K562 (cell line): ENCODE results near the gene PEX3. TPM values are rescaled to one million over a fixed set of nuclear protein-coding genes. Genes with fewer than 3 reads are reported as not detected.
A peak's percentile ranks its signal among the peaks of the same experiment; 100 is the strongest.

Experiments
- ARHGAP35 ChIP-seq: fragments of 450-650 bp; IDR thresholded peaks from 2 replicates; pipeline ENCODE4 v1.6.1; 2018; ENCODE audit not compliant: partially characterized antibody
- CEBPB ChIP-seq: fragments of 450-650 bp; IDR thresholded peaks from 2 replicates; pipeline ENCODE4 v1.6.1; 2016; ENCODE audit warnings: missing genetic modification characterization, missing compliant biosample characterization
- CTBP1 ChIP-seq: fragments of 450-650 bp; IDR thresholded peaks from 2 replicates; pipeline ENCODE4 v1.6.1; 2016; ENCODE audit warnings: borderline replicate concordance
- CXXC5 ChIP-seq: fragments of 250-450 bp; sonication (Bioruptor Pico); IDR thresholded peaks from 2 replicates; pipeline ENCODE4 v1.8.0; 2022; ENCODE audit warnings: inconsistent platforms, mild to moderate bottlenecking, moderate library complexity
- GABPB1 ChIP-seq: sonication (generic); formaldehyde crosslinking; IDR thresholded peaks from 2 replicates; pipeline ENCODE4 v1.8.0; 2022; ENCODE audit warnings: mild to moderate bottlenecking, missing genetic modification reagents
- GABPB2 ChIP-seq: fragments of 250-450 bp; sonication (Bioruptor Pico); conservative IDR thresholded peaks from 2 replicates; pipeline ENCODE4 v1.5.1; 2021; ENCODE audit warnings: mild to moderate bottlenecking
- HDAC2 ChIP-seq: fragments of 450-650 bp; IDR thresholded peaks from 2 replicates; pipeline ENCODE4 v1.6.1; 2016; ENCODE audit warnings: mild to moderate bottlenecking
- KAT8 ChIP-seq: fragments of 450-650 bp; IDR thresholded peaks from 2 replicates; pipeline ENCODE4 v1.6.1; 2016; ENCODE audit warnings: low read depth, mild to moderate bottlenecking
- NCOA1 ChIP-seq: fragments of 450-650 bp; IDR thresholded peaks from 2 replicates; pipeline ENCODE4 v1.6.1; 2016; ENCODE audit warnings: low read depth
- PTTG1 ChIP-seq: fragments of 450-650 bp; IDR thresholded peaks from 2 replicates; pipeline ENCODE4 v1.6.1; 2016; ENCODE audit warnings: low read depth, mild to moderate bottlenecking, missing genetic modification characterization, missing compliant biosample characterization
- RAD21 ChIP-seq, 2 experiments: fragments of 250-450 bp in 1 of 2; fragments of 450-650 bp in 1 of 2; sonication (Bioruptor Pico) in 1 of 2; formaldehyde crosslinking in 1 of 2; IDR thresholded peaks in 1 of 2; conservative IDR thresholded peaks in 1 of 2; 2 replicates each; pipeline versions ENCODE4 v1.4.0 to v1.8.0; 2020 to 2022; ENCODE audit warnings: mild to moderate bottlenecking in 2 of 2, moderate library complexity in 1 of 2
- RNF2 ChIP-seq: sonication (generic); IDR thresholded peaks from 2 replicates; pipeline ENCODE4 v1.6.1; 2016
- TOE1 ChIP-seq, 2 experiments: fragments of 450-650 bp in 1 of 2; sonication (generic) in 1 of 2; formaldehyde crosslinking in 1 of 2; IDR thresholded peaks; 2 replicates each; pipeline versions ENCODE4 v1.7.1 to v1.8.0; 2016 to 2022; ENCODE audit warnings: borderline replicate concordance in 2 of 2, mild to moderate bottlenecking in 2 of 2, antibody characterized with exemption in 1 of 2, inconsistent platforms in 1 of 2, low read depth in 1 of 2, missing genetic modification reagents in 1 of 2, moderate library complexity in 1 of 2
- ZKSCAN8 ChIP-seq: fragments of 200-800 bp; sonication (Bioruptor generic); IDR thresholded peaks from 2 replicates; pipeline ENCODE4 v1.6.1; 2016; ENCODE audit warnings: missing genetic modification characterization, missing compliant biosample characterization
- ZNF23 ChIP-seq: fragments of 250-450 bp; sonication (Bioruptor Pico); IDR thresholded peaks from 2 replicates; pipeline ENCODE4 v1.4.0; 2020; ENCODE audit warnings: mild to moderate bottlenecking
- ZNF347 ChIP-seq: fragments of 450-650 bp; formaldehyde crosslinking; IDR thresholded peaks from 2 replicates; pipeline ENCODE4 v1.4.0; 2020; ENCODE audit warnings: low read depth, mild to moderate bottlenecking, moderate library complexity
- ZNF764 ChIP-seq: fragments of 250-450 bp; sonication (Bioruptor Pico); IDR thresholded peaks from 2 replicates; pipeline ENCODE4 v1.4.0; 2020; ENCODE audit warnings: low read depth, mild to moderate bottlenecking, moderate library complexity
- polyA plus RNA-seq, 8 experiments: library from polyadenylated mRNA; depleted of rRNA in 4 of 8; stranded (reverse) in 5 of 8; unstranded in 3 of 8; fragments of >200 nt; fragmentation: Nextera tagmentation in 2 of 8; fragmentation: Illumina TruSeq in 1 of 8; extraction: Ambion mirVana in 2 of 8; extraction: Trizol in 1 of 8; gene quantifications; 2 replicates each; pipeline versions ENCODE4 v1.2.1 to v1.2.3, GENCODE V29; 2011 to 2014; ENCODE audit warnings: inconsistent platforms in 1 of 8, missing spikeins in 1 of 8
- total RNA-seq, 7 experiments: library from RNA; depleted of rRNA in 6 of 7; stranded (reverse); fragments of >200 nt in 6 of 7; fragmentation: Illumina TruSeq in 2 of 7; extraction: Trizol in 2 of 7; gene quantifications; 2 replicates each; pipeline versions ENCODE4 v1.2.1 to v1.2.3, GENCODE V29; 2011 to 2021; ENCODE audit warnings: low replicate concordance in 1 of 7
- TF ChIP-seq, protein P1 (sequence below), 2 experiments: fragments of 450-650 bp in 1 of 2; sonication (generic) in 1 of 2; formaldehyde crosslinking; conservative IDR thresholded peaks; 2 replicates each; pipeline versions ENCODE4 v1.4.0 to v1.8.1; 2020 to 2022; ENCODE audit warnings: mild to moderate bottlenecking in 1 of 2, missing genetic modification reagents in 1 of 2
- TF ChIP-seq, protein P2 (sequence below): fragments of 250-450 bp; sonication (Bioruptor Pico); IDR thresholded peaks from 2 replicates; pipeline ENCODE4 v1.4.0; 2020; ENCODE audit warnings: mild to moderate bottlenecking, moderate library complexity, borderline replicate concordance
- TF ChIP-seq, protein P3 (sequence below): sonication (generic); formaldehyde crosslinking; IDR thresholded peaks from 2 replicates; pipeline ENCODE4 v1.9.0; 2022; ENCODE audit warnings: mild to moderate bottlenecking, missing genetic modification reagents
- TF ChIP-seq, protein P4 (sequence below): fragments of 450-650 bp; formaldehyde crosslinking; IDR thresholded peaks from 2 replicates; pipeline ENCODE4 v1.4.0; 2022; ENCODE audit warnings: missing genetic modification characterization
- TF ChIP-seq, protein P5 (sequence below): sonication (generic); formaldehyde crosslinking; IDR thresholded peaks from 2 replicates; pipeline ENCODE4 v1.8.0; 2022; ENCODE audit warnings: mild to moderate bottlenecking, missing genetic modification reagents

PEX3 gene
- total and polyA plus RNA-seq, 9 of the 15 experiments (the other 6 are each of a cell fraction or from before 2014, with no cell fraction given): 17.3 to 69.6 (median 32.7) TPM

DNA sequence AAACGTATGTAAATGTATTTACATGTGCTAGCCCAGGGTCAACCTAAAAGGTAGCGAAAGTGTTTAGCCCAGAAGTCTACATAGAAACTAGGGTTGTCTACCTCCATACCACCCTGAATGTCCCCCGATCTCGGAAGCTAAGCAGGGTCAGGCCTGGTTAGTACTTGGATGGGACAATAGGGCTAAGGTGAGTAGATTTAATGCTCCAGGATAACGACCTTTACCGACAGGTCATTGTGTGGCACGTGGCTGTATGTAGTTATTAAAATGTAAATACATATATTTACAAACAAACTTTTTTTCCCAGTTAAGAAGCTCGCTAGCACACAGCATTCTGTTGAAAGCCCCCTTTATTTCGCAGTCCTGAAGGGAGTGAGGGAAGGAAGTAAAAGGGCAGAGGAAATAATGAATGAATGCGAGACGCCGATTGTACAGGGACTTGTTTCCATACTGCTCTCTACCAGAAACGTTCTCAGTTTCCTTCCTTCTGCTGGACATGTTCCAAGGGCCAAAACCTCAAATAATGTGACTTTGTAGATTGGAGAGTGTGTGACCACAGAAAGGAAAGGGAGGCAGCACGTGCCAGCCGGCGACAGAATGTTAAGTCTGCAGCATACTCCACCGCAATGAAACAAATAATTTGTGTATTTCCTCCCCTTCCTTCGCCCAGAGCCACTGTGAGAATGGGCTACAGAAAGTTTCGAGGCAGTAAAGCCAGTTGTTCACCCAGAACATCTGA, 722 bp upstream of the PEX3 start (continued):
- TF ChIP-seq CEBPB (tag): no peak
- TF ChIP-seq PTTG1: no peak
- TF ChIP-seq, protein P1, sequence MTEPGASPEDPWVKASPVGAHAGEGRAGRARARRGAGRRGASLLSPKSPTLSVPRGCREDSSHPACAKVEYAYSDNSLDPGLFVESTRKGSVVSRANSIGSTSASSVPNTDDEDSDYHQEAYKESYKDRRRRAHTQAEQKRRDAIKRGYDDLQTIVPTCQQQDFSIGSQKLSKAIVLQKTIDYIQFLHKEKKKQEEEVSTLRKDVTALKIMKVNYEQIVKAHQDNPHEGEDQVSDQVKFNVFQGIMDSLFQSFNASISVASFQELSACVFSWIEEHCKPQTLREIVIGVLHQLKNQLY (CRISPR knock-in tag; conservative IDR thresholded peaks at IDR 0.05): 0 out of 4 replicates have a peak, but pooled peaks of 1 of the 2 experiments have one; percentile 12
- TF ChIP-seq RAD21 (CRISPR knock-in tag; conservative IDR thresholded peaks at IDR 0.05 in 1 of 2, IDR thresholded peaks at IDR 0.05 in 1 of 2): no peak
- no peak for TF ChIP-seq HDAC2
- no peak for TF ChIP-seq NCOA1
- TF ChIP-seq ZNF347 (CRISPR knock-in tag): no peak
- no peak for TF ChIP-seq ZNF764
- TF ChIP-seq RNF2: no peak
- TF ChIP-seq ZNF23: no peak
- TF ChIP-seq, protein P2, sequence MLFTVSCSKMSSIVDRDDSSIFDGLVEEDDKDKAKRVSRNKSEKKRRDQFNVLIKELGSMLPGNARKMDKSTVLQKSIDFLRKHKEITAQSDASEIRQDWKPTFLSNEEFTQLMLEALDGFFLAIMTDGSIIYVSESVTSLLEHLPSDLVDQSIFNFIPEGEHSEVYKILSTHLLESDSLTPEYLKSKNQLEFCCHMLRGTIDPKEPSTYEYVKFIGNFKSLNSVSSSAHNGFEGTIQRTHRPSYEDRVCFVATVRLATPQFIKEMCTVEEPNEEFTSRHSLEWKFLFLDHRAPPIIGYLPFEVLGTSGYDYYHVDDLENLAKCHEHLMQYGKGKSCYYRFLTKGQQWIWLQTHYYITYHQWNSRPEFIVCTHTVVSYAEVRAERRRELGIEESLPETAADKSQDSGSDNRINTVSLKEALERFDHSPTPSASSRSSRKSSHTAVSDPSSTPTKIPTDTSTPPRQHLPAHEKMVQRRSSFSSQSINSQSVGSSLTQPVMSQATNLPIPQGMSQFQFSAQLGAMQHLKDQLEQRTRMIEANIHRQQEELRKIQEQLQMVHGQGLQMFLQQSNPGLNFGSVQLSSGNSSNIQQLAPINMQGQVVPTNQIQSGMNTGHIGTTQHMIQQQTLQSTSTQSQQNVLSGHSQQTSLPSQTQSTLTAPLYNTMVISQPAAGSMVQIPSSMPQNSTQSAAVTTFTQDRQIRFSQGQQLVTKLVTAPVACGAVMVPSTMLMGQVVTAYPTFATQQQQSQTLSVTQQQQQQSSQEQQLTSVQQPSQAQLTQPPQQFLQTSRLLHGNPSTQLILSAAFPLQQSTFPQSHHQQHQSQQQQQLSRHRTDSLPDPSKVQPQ (CRISPR knock-in tag): no peak
- TF ChIP-seq, protein P3, sequence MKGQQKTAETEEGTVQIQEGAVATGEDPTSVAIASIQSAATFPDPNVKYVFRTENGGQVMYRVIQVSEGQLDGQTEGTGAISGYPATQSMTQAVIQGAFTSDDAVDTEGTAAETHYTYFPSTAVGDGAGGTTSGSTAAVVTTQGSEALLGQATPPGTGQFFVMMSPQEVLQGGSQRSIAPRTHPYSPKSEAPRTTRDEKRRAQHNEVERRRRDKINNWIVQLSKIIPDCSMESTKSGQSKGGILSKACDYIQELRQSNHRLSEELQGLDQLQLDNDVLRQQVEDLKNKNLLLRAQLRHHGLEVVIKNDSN (CRISPR knock-in tag): peak; percentile 75
- TF ChIP-seq GABPB1 (CRISPR knock-in tag): no peak
- no peak for TF ChIP-seq TOE1 (IDR thresholded peaks at IDR 0.05; ENCODE audit: borderline replicate concordance)
- TF ChIP-seq TOE1 (CRISPR knock-in tag; IDR thresholded peaks at IDR 0.05; ENCODE audit: borderline replicate concordance, low read depth): no peak
- no peak for TF ChIP-seq CXXC5 (CRISPR knock-in tag)
- no peak for TF ChIP-seq KAT8
- TF ChIP-seq, protein P4, sequence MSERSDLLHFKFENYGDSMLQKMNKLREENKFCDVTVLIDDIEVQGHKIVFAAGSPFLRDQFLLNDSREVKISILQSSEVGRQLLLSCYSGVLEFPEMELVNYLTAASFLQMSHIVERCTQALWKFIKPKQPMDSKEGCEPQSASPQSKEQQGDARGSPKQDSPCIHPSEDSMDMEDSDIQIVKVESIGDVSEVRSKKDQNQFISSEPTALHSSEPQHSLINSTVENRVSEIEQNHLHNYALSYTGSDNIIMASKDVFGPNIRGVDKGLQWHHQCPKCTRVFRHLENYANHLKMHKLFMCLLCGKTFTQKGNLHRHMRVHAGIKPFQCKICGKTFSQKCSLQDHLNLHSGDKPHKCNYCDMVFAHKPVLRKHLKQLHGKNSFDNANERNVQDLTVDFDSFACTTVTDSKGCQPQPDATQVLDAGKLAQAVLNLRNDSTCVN: no peak
- TF ChIP-seq CTBP1: no peak
- no peak for TF ChIP-seq GABPB2
- TF ChIP-seq, protein P5, sequence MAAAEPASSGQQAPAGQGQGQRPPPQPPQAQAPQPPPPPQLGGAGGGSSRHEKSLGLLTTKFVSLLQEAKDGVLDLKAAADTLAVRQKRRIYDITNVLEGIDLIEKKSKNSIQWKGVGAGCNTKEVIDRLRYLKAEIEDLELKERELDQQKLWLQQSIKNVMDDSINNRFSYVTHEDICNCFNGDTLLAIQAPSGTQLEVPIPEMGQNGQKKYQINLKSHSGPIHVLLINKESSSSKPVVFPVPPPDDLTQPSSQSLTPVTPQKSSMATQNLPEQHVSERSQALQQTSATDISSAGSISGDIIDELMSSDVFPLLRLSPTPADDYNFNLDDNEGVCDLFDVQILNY (CRISPR knock-in tag): peak; percentile 9; the same call in 1 of the 2 replicates
- no peak for TF ChIP-seq ZKSCAN8
- no peak for TF ChIP-seq ARHGAP35
